Pulmonary artery endothelial cell (primary cell): ENCODE results near the gene SLC8A2. TPM values are rescaled to one million over a fixed set of nuclear protein-coding genes. Genes with fewer than 3 reads are reported as not detected.

Experiments used
- DNase-seq: peaks from one replicate; pipeline ENCODE4 v3.0.0-alpha.2; 2011; ENCODE audit warnings: low read depth, low spot score
- total RNA-seq: library from RNA; depleted of rRNA; stranded (reverse); fragments of >200 nt; gene quantifications from 2 replicates; pipeline ENCODE4 v1.2.3, GENCODE V29; 2014

SLC8A2 gene
- total RNA-seq, 1 donor from 2014 or later = not detected

DNA sequence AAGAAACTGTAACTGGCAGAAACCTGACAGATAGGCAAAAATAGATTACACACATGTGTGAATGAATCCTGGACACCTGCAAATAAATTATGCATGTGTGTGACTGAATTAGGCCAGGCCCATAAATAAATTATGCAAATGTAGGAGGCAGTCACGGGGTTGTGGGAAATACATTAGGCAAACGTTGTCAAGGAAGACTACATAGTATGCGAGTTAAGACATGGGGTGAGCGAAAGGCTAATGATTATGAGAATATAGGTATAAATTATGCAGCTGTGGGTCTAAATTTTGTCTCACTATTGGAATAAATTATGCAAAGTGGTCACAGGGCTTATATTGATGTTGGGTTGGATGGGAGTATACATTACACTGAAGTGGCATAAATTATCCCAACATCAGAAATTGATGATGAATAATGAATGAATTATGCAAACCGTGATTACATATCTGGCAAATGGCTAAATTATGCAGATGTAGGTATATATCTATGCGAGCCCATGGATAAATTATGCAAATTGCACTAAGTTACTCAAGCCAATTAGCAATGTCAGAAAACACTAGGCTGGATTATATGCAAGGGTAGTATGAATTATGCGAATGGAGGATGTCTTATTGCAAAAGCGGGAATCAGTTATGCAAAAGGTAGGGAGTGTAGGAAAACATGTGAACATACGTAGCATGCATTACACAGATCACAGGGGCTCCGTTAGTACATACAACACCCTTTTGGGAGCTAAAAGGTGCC lies 6.8 kb downstream of the SLC8A2 start:
- no peak for DNase-seq

DNA sequence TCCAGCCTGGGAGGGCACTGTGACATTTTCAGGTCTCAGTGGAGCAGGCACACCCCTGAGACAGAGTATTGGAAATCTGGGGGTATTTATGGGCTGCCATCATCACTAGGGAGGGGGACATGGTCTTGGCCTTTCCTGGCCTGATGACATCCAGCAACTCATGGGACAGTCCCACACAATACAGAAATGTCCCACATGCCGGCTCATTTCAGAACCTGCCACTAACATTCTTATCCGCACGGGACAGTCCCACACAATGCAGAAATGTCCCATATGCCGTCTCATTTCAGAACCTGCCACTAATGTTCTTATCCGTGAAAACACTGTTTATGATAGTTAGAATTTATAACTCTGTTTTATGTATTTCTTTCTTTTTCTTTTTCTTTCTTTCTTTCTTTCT lies 9.8 kb downstream of the SLC8A2 start:
- no peak for DNase-seq

DNA sequence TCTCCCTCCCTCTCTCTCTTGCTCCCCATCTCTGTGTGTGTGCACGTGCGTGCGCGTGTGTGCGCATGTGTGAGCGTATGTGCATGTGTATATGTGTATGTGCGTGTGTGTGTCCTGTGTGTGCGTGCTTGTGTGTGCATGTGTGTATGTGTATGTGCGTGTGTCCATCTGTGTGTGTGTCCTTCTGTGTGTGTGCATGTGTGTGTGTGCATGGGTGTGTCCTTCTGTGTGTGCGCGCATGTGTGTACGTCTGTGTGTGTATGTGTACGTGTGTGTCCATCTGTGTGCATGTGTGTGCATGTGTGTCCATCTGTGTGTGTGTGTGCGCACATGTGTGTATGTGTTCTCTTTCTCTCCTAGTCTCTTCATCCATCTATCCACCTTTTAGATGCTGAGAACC lies 12.2 kb downstream of the SLC8A2 start:
- no peak for DNase-seq

DNA sequence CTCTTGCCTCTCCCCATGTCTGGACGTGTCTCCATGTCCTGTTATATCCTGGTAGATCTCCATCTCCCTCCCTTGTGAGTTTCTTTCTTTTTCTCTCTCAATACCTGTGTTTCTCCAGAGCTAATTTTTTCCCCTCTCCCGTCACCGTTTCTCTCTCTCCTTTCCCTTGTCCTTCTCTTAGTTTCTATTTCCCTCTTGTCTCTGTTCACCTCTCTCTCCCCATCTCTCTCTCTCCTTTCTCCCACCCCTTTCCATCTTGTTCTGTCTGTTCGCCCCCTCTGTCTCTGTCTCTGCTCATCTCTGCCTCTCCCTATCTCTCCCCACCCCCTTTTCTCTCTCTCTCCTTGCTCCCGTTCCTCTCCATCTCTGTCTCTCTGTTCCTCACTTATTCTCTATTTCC lies 13.0 kb downstream of the SLC8A2 start:
- no peak for DNase-seq

DNA sequence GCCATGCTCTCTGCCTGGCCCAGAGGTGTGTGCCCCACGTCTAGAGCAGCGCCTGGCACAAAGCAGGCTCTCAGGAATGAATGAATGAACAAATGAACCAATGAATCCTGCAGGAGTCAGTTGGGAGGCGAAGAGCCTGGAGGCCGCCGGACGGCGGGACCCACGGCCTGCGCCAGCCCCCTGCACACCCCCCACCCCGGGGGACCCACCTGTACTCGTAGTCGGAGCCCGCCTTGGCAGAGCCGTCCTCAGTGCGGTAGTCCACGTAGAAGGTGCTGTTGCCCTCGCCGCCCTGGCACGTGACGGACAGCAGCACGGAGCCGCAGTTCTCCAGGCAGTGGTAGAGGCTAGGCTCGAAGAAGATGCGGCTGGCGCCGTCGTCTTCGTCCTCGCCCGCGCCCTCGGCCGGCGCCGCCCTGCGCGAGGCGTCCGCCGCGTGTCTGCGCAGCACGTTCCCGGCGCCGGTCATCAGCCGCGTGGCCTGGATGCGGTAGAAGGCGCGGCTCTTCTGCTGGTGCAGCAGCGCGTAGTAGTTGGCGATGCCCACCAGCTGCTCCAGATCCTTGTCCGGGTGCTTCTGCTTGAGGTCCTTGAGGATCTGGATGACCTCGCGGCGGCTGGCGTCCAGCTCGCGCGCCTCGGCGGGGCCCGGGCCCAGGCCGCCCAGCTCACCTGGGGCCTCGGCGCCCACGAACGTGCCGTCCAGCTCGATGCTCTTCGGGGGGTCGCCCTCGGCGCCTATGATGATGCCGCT lies 14.8 kb downstream of the SLC8A2 start:
- DNase-seq = no peak

DNA sequence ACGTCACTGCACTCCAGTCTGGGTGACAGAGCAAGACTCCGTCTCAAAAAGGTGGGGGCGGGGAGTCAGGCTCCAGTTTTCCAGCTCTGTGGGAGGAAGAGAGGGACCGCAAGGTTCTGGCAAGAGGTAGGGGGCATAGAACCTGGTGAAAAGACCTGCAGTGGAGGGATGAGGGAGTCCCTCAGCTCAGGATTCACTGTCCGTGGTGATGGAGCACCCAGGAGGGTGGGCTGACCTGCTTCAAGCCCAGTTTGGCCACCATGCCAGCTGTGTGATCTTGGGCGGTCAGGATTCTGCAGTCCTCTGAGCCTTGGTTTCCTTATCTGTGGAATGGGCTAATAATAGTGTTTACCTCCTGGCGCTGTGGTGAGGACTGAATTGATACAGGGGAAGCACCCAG lies 21.2 kb downstream of the SLC8A2 start:
- DNase-seq = no peak

DNA sequence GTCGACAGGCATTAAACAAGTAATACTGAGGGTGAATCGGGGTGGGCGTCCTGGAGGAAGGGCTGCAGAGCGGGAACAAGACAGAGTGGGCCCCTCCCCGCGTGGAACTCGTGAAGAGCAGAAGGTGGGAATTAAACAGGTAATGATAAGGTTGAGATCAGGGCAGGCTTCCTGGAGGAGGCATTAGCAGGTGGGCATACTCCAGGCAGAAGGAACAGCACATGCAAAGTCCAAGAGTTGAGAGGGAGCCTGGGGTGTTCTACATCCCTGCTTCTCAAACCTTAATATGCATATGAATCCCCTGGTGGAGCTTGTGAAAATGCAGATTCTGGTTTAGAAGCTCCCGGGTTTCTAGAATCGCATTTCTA lies 23.3 kb downstream of the SLC8A2 start:
- no peak for DNase-seq

DNA sequence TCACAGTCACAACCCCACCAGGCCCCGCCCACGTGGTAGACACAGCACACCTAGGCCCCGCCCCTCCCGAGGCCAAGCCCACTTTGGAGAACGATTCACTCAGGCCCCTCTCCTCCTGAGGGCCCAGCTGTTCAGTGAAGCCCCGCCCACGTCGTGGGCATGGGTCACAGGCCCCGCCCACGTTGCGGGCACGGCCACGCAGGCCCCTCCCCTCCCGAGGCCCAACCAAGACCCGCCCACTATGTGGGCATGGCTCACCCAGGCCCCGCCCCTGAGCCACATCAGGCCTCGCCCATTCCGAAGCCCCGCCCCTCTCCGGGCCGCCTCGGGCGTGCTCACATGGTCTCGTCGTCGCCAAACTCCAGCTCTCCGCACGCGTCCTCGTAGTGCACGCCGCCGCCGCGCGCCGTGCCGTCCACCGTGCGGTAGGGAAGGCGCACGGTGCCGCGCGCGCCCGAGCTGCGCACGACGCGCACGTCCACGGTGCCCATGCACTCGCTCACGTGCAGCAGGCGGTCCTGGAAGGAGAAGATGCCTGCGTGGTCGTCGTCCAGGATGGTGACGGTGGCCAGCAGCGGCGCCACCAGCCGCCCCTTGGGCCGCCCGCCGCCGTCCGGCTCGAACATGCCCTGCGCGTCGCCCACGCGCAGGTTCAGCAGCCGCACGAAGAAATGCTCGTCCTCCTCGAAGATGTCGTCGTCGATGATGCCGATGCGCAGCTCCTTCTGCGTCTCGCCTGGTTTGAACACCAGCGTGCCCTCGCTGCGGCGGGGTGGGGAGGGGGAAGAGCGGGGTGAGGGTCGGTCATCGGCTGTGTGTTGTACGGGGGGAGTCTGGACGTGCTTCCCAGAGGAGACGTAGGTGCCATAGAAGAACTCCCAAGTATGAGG lies 24.0 kb downstream of the SLC8A2 start:
- no peak for DNase-seq

DNA sequence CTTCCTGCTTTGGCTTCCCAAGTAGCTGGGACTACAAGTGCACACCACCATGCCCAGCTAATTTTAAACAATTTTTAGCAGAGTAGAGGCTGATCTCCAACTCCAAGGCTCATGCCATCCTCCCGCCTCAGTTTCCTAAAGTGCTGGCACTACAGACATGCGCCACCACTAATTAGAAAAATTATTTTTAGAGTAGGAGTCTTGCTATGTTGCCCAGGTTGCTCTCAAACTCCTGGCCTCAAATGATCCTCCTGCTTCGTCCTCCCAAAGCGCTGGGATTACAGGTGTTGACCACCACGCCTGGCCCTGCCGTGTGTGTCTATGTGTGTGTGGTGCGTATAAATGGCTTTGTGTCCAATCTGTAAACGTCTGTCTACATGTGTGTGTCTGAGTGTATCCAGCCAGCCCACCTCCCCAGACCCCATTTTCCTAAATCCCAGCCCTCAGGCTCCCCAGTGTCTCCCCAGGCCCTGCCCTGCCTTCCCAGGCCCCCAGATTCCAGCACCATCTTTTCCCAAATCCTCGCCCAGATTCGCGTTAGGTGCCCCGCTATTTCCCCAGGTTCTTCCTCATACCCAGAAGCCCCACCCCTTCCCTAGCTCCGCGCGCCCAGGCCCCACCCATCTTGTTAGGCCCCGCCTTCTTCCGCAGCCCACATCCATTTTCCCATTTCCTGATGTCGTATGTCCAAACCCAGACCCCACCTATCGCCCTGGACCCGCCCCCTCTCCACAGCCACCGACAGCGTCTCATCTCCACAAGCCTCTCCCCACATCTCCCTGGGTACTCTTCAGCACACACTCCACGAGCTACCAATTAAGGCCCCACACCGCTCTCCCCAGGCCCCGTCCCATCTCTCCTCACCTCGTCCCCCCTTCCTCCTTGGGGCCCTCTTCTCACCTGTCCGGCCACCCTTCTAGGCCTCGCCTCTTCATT lies 24.9 kb downstream of the SLC8A2 start:
- no peak for DNase-seq

DNA sequence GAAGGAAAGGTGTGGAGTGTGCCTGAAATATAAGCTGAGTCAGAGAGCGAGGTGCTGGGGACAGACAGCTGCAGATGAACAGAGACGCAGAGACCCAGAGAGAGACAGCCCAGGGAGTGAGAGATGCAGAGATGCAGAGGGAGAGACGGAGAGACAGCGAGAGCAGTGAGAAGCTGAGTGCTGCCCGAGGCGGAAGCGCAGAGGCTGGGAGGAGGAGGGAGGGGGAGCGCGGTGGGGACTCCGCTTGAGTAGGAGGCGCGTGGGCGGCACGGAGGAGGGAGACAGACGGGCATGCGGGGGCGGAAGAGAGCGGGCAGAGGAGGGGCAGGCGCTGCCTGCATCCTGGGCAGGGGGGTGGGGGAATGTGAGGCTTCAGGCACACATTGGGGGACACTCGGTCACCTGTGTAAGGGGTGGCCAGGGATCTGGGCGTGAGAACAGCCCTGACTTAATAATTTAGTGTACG lies 25.7 kb downstream of the SLC8A2 start:
- DNase-seq = no peak

DNA sequence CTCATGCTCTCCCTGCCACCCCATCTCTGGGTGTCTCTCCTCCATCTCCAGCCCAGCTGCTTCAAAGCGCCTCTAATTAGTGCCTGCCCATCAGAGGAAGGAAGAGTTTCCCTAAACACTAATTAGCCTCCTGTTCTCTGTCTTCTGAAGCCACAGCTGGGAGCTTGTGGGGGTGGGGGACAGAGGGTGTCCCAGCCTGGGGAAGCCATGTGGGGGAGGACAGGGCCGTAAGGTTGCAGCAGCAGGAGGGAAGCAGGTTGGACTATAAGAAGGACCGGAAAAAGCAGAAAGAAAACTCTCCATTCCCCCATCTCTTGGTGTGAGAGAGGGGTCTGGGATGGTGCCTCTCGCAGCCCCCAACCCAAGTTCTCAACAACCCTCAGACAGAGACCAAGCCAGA lies 26.2 kb downstream of the SLC8A2 start:
- DNase-seq = no peak

DNA sequence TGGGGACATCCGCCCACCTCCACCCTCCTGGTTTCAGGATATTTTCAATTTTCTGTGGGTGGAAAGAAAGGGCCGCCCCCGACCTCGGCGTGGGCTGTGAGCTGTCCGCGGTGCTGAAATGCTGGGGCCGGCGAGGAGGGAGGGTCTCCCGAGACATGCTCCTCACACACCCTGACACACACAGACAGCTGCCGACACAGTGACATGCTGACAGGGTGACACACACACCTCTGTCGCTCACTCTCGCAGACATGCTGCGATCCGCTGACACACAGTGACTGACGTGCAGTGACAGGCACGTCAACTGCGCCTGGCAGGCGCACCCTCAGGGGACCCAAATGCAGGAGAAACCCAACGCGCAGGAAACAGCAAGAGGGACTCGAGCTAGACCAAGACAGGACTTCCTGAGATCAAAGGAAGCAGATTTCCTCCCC lies 27.3 kb downstream of the SLC8A2 start:
- no peak for DNase-seq

DNA sequence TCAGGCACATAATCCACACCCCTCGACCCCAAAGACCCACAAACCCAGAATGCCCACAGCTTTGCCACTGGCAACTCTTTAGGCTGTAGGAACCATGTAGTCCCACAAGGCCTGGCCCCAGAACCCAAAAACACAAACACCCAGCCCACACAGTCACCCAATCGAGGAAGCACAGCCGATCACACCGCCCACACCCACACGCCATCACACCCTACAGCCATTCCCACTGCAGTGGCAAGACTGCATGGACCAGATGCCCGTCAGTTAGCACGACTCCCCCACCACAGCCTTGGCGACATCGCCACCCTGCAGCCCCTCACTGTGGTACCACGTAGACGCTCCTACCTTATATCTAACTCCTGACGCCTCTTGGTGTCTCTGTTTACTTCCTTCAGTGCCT lies 28.4 kb downstream of the SLC8A2 start:
- DNase-seq = no peak

DNA sequence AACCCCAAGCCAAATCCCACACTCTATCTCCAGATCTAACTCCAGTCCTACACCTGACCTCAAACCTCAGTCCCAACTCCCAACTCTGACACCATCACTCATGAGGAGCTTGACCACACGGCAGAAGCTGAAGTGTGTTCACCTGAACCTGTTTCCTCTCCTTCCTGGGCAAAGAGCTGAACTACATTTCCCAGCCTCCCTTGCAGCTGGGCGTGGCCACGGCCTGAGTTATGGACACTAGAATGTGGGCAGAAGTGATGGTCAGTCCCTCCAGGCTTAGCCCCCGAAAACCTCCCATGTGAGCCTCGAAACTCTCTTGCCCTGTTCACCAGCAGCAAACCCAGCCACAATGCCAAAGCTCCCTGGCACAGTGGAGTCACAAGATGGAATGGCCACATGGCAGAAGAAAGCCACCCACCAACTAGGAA lies 32.9 kb downstream of the SLC8A2 start:
- no peak for DNase-seq

DNA sequence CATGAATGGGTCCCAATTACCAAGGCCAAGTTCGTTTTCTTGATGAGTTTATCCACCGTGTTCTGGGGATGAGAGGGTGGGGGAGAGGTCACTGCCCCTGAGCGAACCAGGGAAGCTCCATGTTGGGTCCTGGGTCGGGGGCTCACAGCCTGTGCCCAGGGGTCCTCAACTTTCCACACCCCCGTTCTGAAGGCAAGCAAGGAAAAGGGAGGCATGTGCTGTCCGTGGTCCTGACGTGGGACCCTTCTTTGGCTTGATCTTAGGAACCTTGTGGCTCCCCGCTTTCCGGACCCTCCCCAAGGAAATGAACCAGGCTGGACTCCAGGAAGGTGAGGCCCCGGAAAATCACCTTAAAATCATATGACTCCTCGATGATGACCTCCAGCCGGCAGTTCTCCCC lies 34.2 kb downstream of the SLC8A2 start:
- no peak for DNase-seq

DNA sequence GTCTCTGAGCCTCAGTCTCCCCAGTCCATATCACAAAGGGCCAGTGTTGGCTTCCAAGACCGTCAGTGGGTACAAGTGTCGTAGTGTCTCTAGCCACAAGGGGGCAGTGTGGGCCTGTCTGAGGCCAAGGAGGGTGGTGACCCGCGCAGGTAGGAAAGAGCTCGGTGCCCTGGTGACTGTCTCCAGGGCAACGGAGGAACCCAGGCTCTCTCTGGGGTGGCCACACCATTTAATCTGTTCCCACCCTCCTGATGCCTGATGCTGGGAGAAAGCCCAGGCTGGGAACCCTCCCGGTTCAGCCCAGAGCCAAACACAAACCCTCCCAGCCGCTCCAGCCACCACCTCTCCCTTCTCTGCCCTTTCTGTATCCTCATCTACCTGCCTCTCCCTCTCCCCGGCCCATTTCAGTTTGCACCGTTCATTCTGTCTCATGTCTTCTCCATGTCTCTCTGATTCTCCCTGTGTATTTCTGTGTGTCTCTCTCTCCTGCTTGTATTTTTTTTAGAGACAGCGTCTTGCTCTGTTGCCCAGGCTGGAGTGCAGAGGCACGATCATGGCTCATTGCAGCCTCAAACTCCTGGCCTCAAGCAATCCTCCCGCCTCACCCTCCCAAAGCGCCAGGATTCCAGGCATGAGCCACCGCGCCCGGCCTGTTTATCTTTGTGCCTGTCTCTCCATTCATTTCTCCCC lies 34.8 kb downstream of the SLC8A2 start:
- DNase-seq = no peak

DNA sequence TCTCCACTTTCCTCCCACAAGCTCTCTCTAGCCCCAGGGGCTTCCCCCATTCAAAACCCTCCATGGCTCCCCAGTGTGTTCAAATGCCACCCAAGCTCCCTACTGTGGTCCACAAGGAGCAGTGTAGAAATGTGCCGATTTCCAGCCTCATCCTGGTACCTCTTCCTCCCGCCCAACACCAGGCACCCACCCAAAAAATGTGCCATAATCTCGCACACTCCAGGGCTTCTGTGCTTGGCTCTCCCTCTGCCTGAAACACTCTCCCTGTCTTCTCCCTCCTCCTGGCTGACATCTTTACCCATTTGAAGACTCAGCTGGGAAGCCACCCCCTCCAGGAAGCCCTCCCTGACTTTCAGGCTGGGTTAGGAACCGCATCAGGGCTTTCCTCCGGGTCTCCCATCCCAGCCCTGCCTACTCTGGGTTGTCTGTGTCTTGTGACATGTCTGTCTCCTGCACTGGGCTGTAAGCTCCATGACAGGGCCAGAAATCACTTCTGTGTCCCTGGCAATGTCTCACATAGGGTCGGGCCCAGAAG lies 35.7 kb downstream of the SLC8A2 start:
- DNase-seq = no peak

DNA sequence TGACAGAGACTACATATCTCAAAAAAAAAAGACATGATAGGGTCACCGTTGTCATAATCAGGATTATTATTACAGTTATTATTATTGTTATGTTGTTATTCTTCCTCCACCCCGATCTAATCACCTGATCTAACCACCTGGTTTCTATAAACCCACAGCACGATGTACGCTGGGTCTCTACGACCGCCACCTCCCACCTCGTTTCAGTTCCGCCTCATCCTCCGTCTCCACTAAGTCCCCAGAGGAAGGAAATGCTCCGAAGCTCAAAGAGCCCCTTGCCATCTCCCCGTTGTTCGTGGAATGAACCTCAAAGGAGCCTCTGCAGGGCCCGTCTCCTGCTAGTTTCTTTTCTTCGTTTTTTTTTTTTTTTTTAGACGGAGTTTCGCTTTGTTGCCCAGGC lies 36.5 kb downstream of the SLC8A2 start:
- no peak for DNase-seq

DNA sequence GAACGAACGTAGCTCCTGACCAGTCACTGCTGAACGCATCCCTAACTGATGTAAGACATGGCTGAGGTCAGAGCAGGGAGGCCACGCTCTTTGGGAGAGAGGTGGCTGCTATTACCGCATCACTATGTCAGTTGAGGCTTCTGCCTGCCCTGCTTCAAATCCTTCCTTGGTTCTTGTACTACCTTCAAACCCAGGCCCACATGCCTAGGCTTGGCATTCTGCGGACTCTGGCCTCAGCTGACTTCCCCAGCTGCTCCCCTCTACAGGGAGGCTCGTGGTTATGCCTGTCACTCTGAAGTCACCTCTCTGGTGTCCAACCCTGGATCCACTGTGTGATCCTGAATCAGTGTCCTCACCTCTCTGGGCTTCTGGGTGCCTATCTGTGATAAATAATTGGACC lies 37.6 kb downstream of the SLC8A2 start:
- DNase-seq = no peak

DNA sequence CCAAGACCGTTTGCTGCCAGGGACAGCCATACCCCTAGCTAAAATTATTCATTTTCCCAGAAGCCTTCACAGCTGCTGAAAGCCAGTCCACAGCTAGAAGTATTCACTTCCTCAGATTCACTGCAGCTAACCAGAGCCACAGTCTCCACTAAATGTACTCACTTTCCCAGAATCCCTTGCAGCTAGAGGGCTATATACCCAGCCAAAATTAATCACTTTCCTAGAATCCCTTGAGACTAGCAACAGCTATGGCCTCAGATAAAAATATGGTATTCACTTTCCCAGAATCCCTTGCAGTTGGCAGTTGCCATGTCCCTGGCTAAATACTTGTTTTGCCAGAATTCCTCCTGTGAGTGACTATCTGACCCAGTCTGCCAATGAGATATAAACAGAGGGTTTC lies 38.6 kb downstream of the SLC8A2 start:
- no peak for DNase-seq
